Neuronal stem cell (in vitro differentiated cells): ENCODE data around the gene FCRLA.

Experiments
- DNase-seq: peaks from one replicate; pipeline ENCODE4 v3.0.0-alpha.2; 2013; ENCODE audit warnings: low spot score
- H2AFZ ChIP-seq: one replicate; pipeline ENCODE4 v1.6.1; 2013; ENCODE audit warnings: mild to moderate bottlenecking, low read length, inconsistent platforms
- H2AK5ac ChIP-seq: 2 replicates; pipeline ENCODE4 v1.6.1; 2013; ENCODE audit warnings: low read depth, mild to moderate bottlenecking, inconsistent platforms, low read length, moderate library complexity, mixed read lengths
- H2BK120ac ChIP-seq: 2 replicates; pipeline ENCODE4 v1.6.1; 2013; ENCODE audit warnings: low read depth, mild to moderate bottlenecking, inconsistent platforms, low read length, moderate library complexity, mixed read lengths
- H2BK12ac ChIP-seq: one replicate; pipeline ENCODE4 v1.6.1; 2013; ENCODE audit warnings: low read length, inconsistent platforms
- H2BK15ac ChIP-seq: 2 replicates; pipeline ENCODE4 v1.6.1; 2013; ENCODE audit warnings: mild to moderate bottlenecking, low read length, inconsistent platforms, mixed read lengths
- H2BK5ac ChIP-seq: one replicate; pipeline ENCODE4 v1.6.1; 2013; ENCODE audit warnings: inconsistent platforms, mild to moderate bottlenecking, low read length, moderate library complexity
- H3K14ac ChIP-seq: one replicate; pipeline ENCODE4 v1.6.1; 2013; ENCODE audit warnings: low read length, inconsistent platforms
- H3K18ac ChIP-seq: 2 replicates; pipeline ENCODE4 v1.6.1; 2013; ENCODE audit warnings: low read length, inconsistent platforms
- H3K23ac ChIP-seq: 2 replicates; pipeline ENCODE4 v1.6.1; 2013; ENCODE audit warnings: low read depth, mild to moderate bottlenecking, mixed read lengths, low read length, inconsistent platforms; ENCODE audit not compliant: poor library complexity
- H3K27ac ChIP-seq: replicated peaks from 3 replicates; pipeline ENCODE4 v1.5.1; 2013; ENCODE audit warnings: low read length, inconsistent platforms
- H3K27me3 ChIP-seq, 3 experiments: 2 replicates each; pipeline ENCODE4 v1.6.1; 2013; ENCODE audit warnings: low read length in 3 of 3, mild to moderate bottlenecking in 2 of 3, inconsistent platforms in 1 of 3, low read depth in 1 of 3, mixed read lengths in 1 of 3, moderate library complexity in 1 of 3; ENCODE audit not compliant: control insufficient read depth in 3 of 3, insufficient read depth in 3 of 3
- H3K36me3 ChIP-seq, 2 donors: replicated peaks in 1 of 2; 2 replicates each; pipeline ENCODE4 v1.6.1; 2013; ENCODE audit warnings: low read length in 2 of 2; ENCODE audit not compliant: control insufficient read depth in 2 of 2, insufficient read depth in 2 of 2
- H3K4ac ChIP-seq: 2 replicates; pipeline ENCODE4 v1.6.1; 2013; ENCODE audit warnings: inconsistent platforms, mild to moderate bottlenecking, low read length, moderate library complexity
- H3K4me1 ChIP-seq, 2 donors: 1 replicate in 1 of 2; 2 replicates in 1 of 2; pipeline ENCODE4 v1.6.1; 2013; ENCODE audit warnings: low read length in 2 of 2, low read depth in 1 of 2; ENCODE audit not compliant: control insufficient read depth in 2 of 2, insufficient read depth in 1 of 2
- H3K4me2 ChIP-seq: one replicate; pipeline ENCODE4 v1.6.1; 2013; ENCODE audit warnings: mild to moderate bottlenecking, low read length, inconsistent platforms; ENCODE audit not compliant: insufficient read depth, poor library complexity, severe bottlenecking
- H3K4me3 ChIP-seq, 2 donors: 2 replicates each; pipeline ENCODE4 v1.5.1; 2013; ENCODE audit warnings: low read length in 2 of 2, mild to moderate bottlenecking in 2 of 2, inconsistent platforms in 1 of 2, moderate library complexity in 1 of 2
- H3K79me1 ChIP-seq: one replicate; pipeline ENCODE4 v1.6.1; 2013; ENCODE audit warnings: low read depth, mild to moderate bottlenecking, inconsistent platforms, low read length, moderate library complexity
- H3K9ac ChIP-seq: one replicate; pipeline ENCODE4 v1.6.1; 2013; ENCODE audit warnings: mild to moderate bottlenecking, low read depth, low read length, inconsistent platforms; ENCODE audit not compliant: poor library complexity
- H3K9me3 ChIP-seq, 2 donors: replicated peaks in 1 of 2; 2 replicates each; pipeline versions ENCODE3 to v1.6.1; 2013; ENCODE audit warnings: low read length in 2 of 2, mild to moderate bottlenecking in 2 of 2, inconsistent platforms in 1 of 2, low read depth in 1 of 2, mixed read lengths in 1 of 2, moderate library complexity in 1 of 2; ENCODE audit not compliant: control insufficient read depth in 2 of 2, insufficient read depth in 1 of 2
- H4K8ac ChIP-seq: one replicate; pipeline ENCODE4 v1.6.1; 2013; ENCODE audit warnings: low read depth, mild to moderate bottlenecking, inconsistent platforms, low read length, moderate library complexity
- H4K91ac ChIP-seq: one replicate; pipeline ENCODE4 v1.6.1; 2013; ENCODE audit warnings: low read length, low read depth, mild to moderate bottlenecking, inconsistent platforms; ENCODE audit not compliant: poor library complexity
- WGBS, 2 donors: extraction: QIAGEN DNeasy Blood & Tissue Kit; methylation state at CpG; one replicate each; pipeline ENCODE4 v1.1.7; 2013; ENCODE audit warnings: missing lambda C conversion rate in 2 of 2, mixed read lengths in 1 of 2; ENCODE audit not compliant: insufficient read length in 2 of 2, insufficient replicate concordance in 1 of 2; ENCODE audit errors: extremely low coverage in 2 of 2; 5-methylcytosine and 5-hydroxymethylcytosine counted together

Gene FCRLA

DNA sequence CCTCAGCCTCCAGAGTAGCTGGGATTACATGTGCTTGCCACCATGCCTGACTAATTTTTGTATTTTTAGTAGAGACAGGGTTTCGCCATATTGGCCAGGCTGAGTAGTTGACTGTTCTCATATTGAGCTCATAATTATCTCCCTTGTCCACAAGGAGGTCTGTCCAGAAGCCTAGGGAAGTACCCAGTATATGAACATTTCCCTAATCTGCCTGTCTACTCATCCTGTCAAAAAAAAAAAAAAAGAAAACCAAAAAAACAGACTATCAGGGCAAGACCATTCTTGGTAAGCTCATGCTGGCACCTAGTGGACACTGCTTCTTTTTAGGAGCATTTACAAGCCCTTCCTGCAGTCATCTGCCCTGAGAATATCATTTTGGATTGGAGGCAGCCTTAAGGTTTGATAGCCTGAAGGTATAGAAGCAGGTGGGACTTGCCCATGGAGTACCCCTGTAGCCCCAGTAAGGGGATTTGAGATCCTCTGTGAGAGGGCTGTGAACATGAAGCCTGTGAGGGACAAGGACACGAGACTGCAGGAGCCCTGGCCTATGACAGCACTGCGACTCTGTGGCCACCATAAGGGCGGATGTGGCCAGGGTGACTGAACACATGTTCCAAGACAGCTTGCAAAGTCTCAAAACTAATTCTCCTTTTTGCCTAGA, 31.7 kb downstream of the FCRLA start:
- H4K91ac ChIP-seq: no peak overlapping the region
- DNase-seq: no peak
- no peak overlapping the region for H2BK5ac ChIP-seq

DNA sequence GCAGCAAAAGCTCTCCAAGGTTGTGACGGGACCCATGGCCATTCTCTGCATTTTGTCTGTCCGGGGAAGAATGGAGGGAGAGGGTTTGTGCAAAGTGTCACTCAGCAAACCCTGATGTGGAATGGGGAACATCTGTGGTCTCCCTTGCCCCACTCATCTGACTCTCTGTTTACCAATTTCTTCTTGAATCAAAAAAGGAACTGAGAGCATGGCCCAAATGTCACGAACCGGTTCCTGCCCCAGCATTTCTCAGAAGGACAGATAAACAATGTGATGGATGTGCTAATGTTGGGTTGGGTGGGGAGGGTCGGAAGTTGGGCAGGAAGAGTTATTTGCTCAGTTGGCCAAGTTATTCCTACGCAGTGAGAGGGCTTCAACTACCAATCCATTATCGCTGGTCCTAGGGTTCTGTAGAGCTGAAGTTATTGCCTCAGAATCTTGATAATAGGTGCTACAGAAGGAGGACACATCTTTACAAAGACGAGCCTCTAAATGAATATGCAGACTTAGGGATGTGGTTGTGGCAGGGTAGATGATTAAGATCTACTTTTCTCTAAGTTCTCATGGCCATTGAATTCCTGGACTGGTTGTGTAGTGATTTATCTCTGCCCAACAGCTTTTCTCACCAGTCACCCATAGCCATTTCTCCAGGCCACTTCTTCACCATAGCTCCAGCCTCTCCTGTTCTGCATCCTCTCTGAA, 33.0 kb downstream of the FCRLA start:
- H3K27me3 ChIP-seq: peaks cover 0 to 60% (median 0%) of the 10 kb centered on the region in 3 experiments
- no peaks in the 10 kb centered on the region for H3K36me3 ChIP-seq
- no peak overlapping the region for H2BK120ac ChIP-seq
- H2AFZ ChIP-seq: no peak overlapping the region
- H3K27ac ChIP-seq: no peak overlapping the region
- no peak overlapping the region for H2AK5ac ChIP-seq
- H3K9me3 ChIP-seq: no peaks in the 10 kb centered on the region
- no peak for DNase-seq
- peaks cover 0 to 9% of the 10 kb centered on the region in 2 donors for H3K4me1 ChIP-seq
- H2BK12ac ChIP-seq: no peak overlapping the region
- H3K4me2 ChIP-seq: no peak overlapping the region
- no peak overlapping the region for H3K23ac ChIP-seq
- no peak overlapping the region for H4K8ac ChIP-seq
- no peak overlapping the region for H3K4me3 ChIP-seq
- H4K91ac ChIP-seq: no peak overlapping the region
- no peak overlapping the region for H3K14ac ChIP-seq
- no peak overlapping the region for H3K9ac ChIP-seq
- no peak overlapping the region for H3K18ac ChIP-seq
- no peaks in the 10 kb centered on the region for H3K79me1 ChIP-seq
- no peak overlapping the region for H2BK5ac ChIP-seq
- no peak overlapping the region for H2BK15ac ChIP-seq
- no CpG with 5 or more reads among the region's 8 CpGs for WGBS, 2 donors
- H3K4ac ChIP-seq: no peak overlapping the region

More for the DNA sequence above, 31.7 kb downstream of the FCRLA start:
- H3K4ac ChIP-seq: no peak overlapping the region
- no peak overlapping the region for H2BK15ac ChIP-seq
- no peaks in the 10 kb centered on the region for H3K79me1 ChIP-seq
- H3K27me3 ChIP-seq: peaks cover 0 to 59% (median 0%) of the 10 kb centered on the region in 3 experiments
- no peak overlapping the region for H3K23ac ChIP-seq
- H3K27ac ChIP-seq: no peak overlapping the region
- H2BK120ac ChIP-seq: no peak overlapping the region
- no peak overlapping the region for H2AFZ ChIP-seq
- no peaks in the 10 kb centered on the region for H3K9me3 ChIP-seq
- H2AK5ac ChIP-seq: no peak overlapping the region
- peaks cover 0 to 6% of the 10 kb centered on the region in 2 donors for H3K4me1 ChIP-seq
- WGBS, 2 donors: no CpG with 5 or more reads among the region's 4 CpGs
- H3K9ac ChIP-seq: no peak overlapping the region
- H2BK12ac ChIP-seq: no peak overlapping the region
- no peak overlapping the region for H3K18ac ChIP-seq
- no peak overlapping the region for H3K4me2 ChIP-seq
- no peak overlapping the region for H3K14ac ChIP-seq
- no peaks in the 10 kb centered on the region for H3K36me3 ChIP-seq
- no peak overlapping the region for H3K4me3 ChIP-seq
- H4K8ac ChIP-seq: no peak overlapping the region

DNA sequence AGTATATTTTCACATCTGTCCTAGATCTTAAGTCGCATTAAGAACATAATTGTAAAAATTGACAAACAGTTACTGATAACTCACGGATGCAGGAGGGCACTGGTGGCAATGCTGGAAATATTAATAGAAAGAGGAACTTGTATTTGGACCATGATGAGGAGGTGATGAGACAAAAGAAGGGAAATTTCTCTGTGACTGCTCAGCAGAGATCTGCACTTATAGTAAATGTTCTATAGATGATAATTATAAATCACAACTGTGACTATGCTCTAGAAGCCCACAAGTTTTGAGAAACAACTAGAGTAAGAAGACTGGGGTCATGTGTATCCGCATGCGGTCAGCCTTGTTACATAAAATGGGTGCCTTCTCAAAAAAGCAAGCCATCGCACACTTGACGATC, 33.9 kb downstream of the FCRLA start:
- no peak overlapping the region for H3K4ac ChIP-seq
- no peak overlapping the region for H3K18ac ChIP-seq
- no peaks in the 10 kb centered on the region for H3K9me3 ChIP-seq
- no peak overlapping the region for H3K4me2 ChIP-seq
- peaks cover 0 to 55% (median 0%) of the 10 kb centered on the region in 3 experiments for H3K27me3 ChIP-seq
- peaks cover 0 to 9% of the 10 kb centered on the region in 2 donors for H3K4me1 ChIP-seq
- no peak for DNase-seq
- no peak overlapping the region for H4K8ac ChIP-seq
- H2AK5ac ChIP-seq: no peak overlapping the region
- no peaks in the 10 kb centered on the region for H3K36me3 ChIP-seq
- H2AFZ ChIP-seq: no peak overlapping the region
- no peak overlapping the region for H2BK120ac ChIP-seq
- H3K23ac ChIP-seq: no peak overlapping the region
- no peak overlapping the region for H2BK15ac ChIP-seq
- no peak overlapping the region for H3K27ac ChIP-seq
- H3K14ac ChIP-seq: no peak overlapping the region
- no CpG with 5 or more reads among the region's 6 CpGs for WGBS, 2 donors
- no peak overlapping the region for H3K4me3 ChIP-seq
- H2BK5ac ChIP-seq: no peak overlapping the region
- no peak overlapping the region for H4K91ac ChIP-seq
- H3K79me1 ChIP-seq: no peaks in the 10 kb centered on the region
- no peak overlapping the region for H3K9ac ChIP-seq
- no peak overlapping the region for H2BK12ac ChIP-seq

DNA sequence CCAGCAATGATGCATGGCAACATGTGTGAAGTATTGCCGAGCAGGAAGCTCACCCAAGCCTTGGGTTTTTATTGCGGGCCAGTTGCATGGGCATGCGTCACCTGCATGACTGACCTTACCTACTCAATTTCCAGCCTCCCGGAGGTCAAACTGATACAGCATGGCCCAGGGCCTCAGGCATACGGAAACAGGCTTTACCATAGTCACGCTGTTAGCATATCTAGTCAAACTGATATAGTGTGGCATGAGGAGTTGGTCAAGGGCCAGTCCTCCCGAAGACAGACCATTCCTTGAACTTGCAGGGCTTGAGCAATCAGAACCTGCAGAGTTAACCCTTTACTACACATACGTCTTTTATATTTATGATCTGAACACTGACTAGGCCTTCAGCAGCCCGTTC, 36.2 kb downstream of the FCRLA start:
- H2BK15ac ChIP-seq: no peak overlapping the region
- no peak overlapping the region for H2BK5ac ChIP-seq
- no peak overlapping the region for H3K4me2 ChIP-seq
- no peak overlapping the region for H3K4ac ChIP-seq
- no peak overlapping the region for H2BK12ac ChIP-seq
- no peaks in the 10 kb centered on the region for H3K36me3 ChIP-seq
- no peak for DNase-seq
- no peaks in the 10 kb centered on the region for H3K9me3 ChIP-seq
- peak overlapping the region in 1 of 2 donors; percentile 8 for H3K4me3 ChIP-seq
- no peak overlapping the region for H3K27ac ChIP-seq
- WGBS, 2 donors: no CpG with 5 or more reads among the region's 9 CpGs
- H3K9ac ChIP-seq: no peak overlapping the region
- H3K27me3 ChIP-seq: peaks cover 0 to 34% (median 0%) of the 10 kb centered on the region in 3 experiments
- no peak overlapping the region for H3K14ac ChIP-seq
- no peak overlapping the region for H2AFZ ChIP-seq
- H4K8ac ChIP-seq: no peak overlapping the region
- no peak overlapping the region for H2BK120ac ChIP-seq
- H3K79me1 ChIP-seq: no peaks in the 10 kb centered on the region
- H3K18ac ChIP-seq: no peak overlapping the region
- H3K23ac ChIP-seq: no peak overlapping the region
- peaks cover 0 to 9% of the 10 kb centered on the region in 2 donors for H3K4me1 ChIP-seq
- no peak overlapping the region for H2AK5ac ChIP-seq
- no peak overlapping the region for H4K91ac ChIP-seq
